ENCODE results near the gene REEP2.
"Not testable (repeated sequence)": the region's sequence is repeated elsewhere in the genome, so short reads cannot be mapped to it uniquely, and the experiment has no call there.

REEP2 gene, protein sequence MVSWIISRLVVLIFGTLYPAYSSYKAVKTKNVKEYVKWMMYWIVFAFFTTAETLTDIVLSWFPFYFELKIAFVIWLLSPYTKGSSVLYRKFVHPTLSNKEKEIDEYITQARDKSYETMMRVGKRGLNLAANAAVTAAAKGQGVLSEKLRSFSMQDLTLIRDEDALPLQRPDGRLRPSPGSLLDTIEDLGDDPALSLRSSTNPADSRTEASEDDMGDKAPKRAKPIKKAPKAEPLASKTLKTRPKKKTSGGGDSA

GRCh38 chr5:138438724-138439476 is at the start of gene REEP2:
Gene REEP2 (plus strand): TSS chr5:138439057. CDS start chr5:138439209, 152 bp downstream.
- peak within 1 kb of the TSS; percentile 91 for H2AFZ ChIP-seq (ENCODE audit: low read length)

GRCh38 chr5:138389332-138389731 is 49.5 kb upstream of the REEP2 start:
- Histone ChIP-seq H4K20me1 (ENCODE audit: insufficient read depth, low read length, poor library complexity, severe bottlenecking) (no peaks in the 10 kb centered on the region), H3K4me3 (ENCODE audit: low read length, poor library complexity, severe bottlenecking) (no peak overlapping the region), H3K79me2 (ENCODE audit: insufficient read depth, low read length) (no peaks in the 10 kb centered on the region), H2AFZ (ENCODE audit: low read length) (no peak overlapping the region), H3K36me3 (ENCODE audit: insufficient read depth, low read length) (peaks cover 74% of the 10 kb centered on the region), H3K4me2 (ENCODE audit: low read depth, low read length, poor library complexity, severe bottlenecking) (no peak overlapping the region), H3K9me3 (ENCODE audit: insufficient read depth, low read depth, low read length) (no peaks in the 10 kb centered on the region), H3K4me1 (ENCODE audit: insufficient read depth, low read length, poor library complexity, severe bottlenecking) (no peaks in the 10 kb centered on the region), H3K9ac (ENCODE audit: low read depth, low read length, poor library complexity, severe bottlenecking) (no peak overlapping the region), H3K27me3 (ENCODE audit: insufficient read depth, low read length, poor library complexity, severe bottlenecking) (no peaks in the 10 kb centered on the region), H3F3A (ENCODE audit: low read depth) (no peaks in the 10 kb centered on the region), H3K9me2 (replicated peaks; ENCODE audit: low read depth, low read length) (no peaks in the 10 kb centered on the region)
- no peak for TF ChIP-seq CTCF (conservative IDR thresholded peaks at IDR 0.05; ENCODE audit: low read length)
- TF ChIP-seq EZH2phosphoT487 (IDR thresholded peaks at IDR 0.05; ENCODE audit: borderline replicate concordance) = no peak

More at GRCh38 chr5:138438724-138439476, at the start of gene REEP2:
- no peak for TF ChIP-seq EZH2phosphoT487 (IDR thresholded peaks at IDR 0.05; ENCODE audit: borderline replicate concordance)
- no peak for TF ChIP-seq CTCF (conservative IDR thresholded peaks at IDR 0.05; ENCODE audit: low read length)
- Histone ChIP-seq H3K27me3 (ENCODE audit: insufficient read depth, low read length, poor library complexity, severe bottlenecking) (no peaks in the 10 kb centered on the region), H3K9me2 (replicated peaks; ENCODE audit: low read depth, low read length) (no peaks in the 10 kb centered on the region), H3F3A (ENCODE audit: low read depth) (peaks cover 8% of the 10 kb centered on the region; the same call in 1 of the 2 replicates), H3K4me3 (ENCODE audit: low read length, poor library complexity, severe bottlenecking) (peak within 1 kb of the TSS; percentile 78), H3K36me3 (ENCODE audit: insufficient read depth, low read length) (peaks cover 24% of the 10 kb centered on the region), H3K4me1 (ENCODE audit: insufficient read depth, low read length, poor library complexity, severe bottlenecking) (peaks cover 15% of the 10 kb centered on the region), H3K9me3 (ENCODE audit: insufficient read depth, low read depth, low read length) (no peaks in the 10 kb centered on the region), H3K9ac (ENCODE audit: low read depth, low read length, poor library complexity, severe bottlenecking) (peak within 1 kb of the TSS; percentile 56), H4K20me1 (ENCODE audit: insufficient read depth, low read length, poor library complexity, severe bottlenecking) (no peaks in the 10 kb centered on the region), H3K79me2 (ENCODE audit: insufficient read depth, low read length) (no peaks in the 10 kb centered on the region), H3K4me2 (ENCODE audit: low read depth, low read length, poor library complexity, severe bottlenecking) (peak within 1 kb of the TSS; percentile 80)

GRCh38 chr5:138389911-138390310 is 48.9 kb upstream of the REEP2 start:
- not testable (repeated sequence) for H3K9me3 ChIP-seq (ENCODE audit: insufficient read depth, low read depth, low read length); H4K20me1 ChIP-seq (ENCODE audit: insufficient read depth, low read length, poor library complexity, severe bottlenecking); H3K4me2 ChIP-seq (ENCODE audit: low read depth, low read length, poor library complexity, severe bottlenecking); H3K9me2 ChIP-seq (replicated peaks; ENCODE audit: low read depth, low read length); H3K4me1 ChIP-seq (ENCODE audit: insufficient read depth, low read length, poor library complexity, severe bottlenecking); H3K27me3 ChIP-seq (ENCODE audit: insufficient read depth, low read length, poor library complexity, severe bottlenecking); H3K9ac ChIP-seq (ENCODE audit: low read depth, low read length, poor library complexity, severe bottlenecking); H3F3A ChIP-seq (ENCODE audit: low read depth); H3K4me3 ChIP-seq (ENCODE audit: low read length, poor library complexity, severe bottlenecking); H2AFZ ChIP-seq (ENCODE audit: low read length); H3K79me2 ChIP-seq (ENCODE audit: insufficient read depth, low read length)
- peaks cover 80% of the 10 kb centered on the region for H3K36me3 ChIP-seq (ENCODE audit: insufficient read depth, low read length)
